ENCODE measurements around the gene ZNF146. TPM values are rescaled to one million over a fixed set of nuclear protein-coding genes. Genes with fewer than 3 reads are reported as not detected.

The ZNF146 gene
- total RNA-seq, 6 experiments from 2014 or later = 16.2 to 33.0 (median 27.0) TPM

DNA sequence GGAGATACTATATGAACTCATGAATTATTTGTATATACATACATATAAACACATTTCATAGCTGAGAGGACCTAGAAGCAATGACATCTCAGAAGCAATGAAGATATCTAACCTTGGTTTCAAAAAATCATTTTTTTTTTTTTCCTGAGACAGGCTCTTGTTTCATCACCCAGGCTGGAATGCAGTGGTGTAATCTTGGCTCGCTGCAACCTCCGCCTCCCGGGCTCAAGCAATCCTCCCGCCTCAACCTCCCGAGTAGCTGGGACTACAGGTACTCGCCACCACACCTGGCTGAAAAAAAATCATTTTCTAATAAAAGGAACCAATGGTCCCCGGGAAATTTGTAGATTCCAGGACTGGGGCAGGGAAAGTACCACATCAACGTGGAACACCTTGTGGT lies 4.4 kb upstream of the ZNF146 start:
- DNase-seq = no peak
- intact Hi-C loops (cut with DNase I) = no loop called here

DNA sequence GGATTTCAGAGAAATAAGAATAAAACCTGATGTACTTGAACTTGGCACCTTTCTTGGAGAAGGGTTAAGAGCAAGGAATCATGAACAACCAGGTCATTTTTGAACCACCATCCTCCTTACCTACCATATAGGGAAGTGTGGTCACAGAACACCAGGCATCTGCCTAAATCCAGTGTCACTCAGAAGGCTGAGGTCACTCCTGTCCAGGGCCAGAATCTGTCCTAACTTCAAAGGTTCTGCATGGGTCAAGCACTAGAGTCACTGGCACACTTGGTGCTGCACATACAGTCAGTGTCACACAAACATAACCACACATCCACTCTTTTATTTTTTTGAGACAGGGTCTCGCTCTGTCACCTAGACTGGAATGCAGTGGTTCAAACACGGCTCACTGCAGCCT lies 2.0 kb upstream of the ZNF146 start:
- WGBS (ENCODE audit: insufficient coverage, low coverage, low lambda C conversion rate, missing lambda C conversion rate) = 73% methylated on average over 2 of the region's 2 CpGs
- DNase-seq = no peak
- no peak for ATAC-seq
- intact Hi-C loops (cut with DNase I) = no loop called here
- Histone ChIP-seq H3K4me3 (no peak overlapping the region), H3K27me3 (no peaks in the 10 kb centered on the region), H3K27ac (no peak overlapping the region), H3K9me3 (no peaks in the 10 kb centered on the region), H3K4me1 (peaks cover 0 to 5% (median 2%) of the 10 kb centered on the region in 4 donors), H3K36me3 (no peaks in the 10 kb centered on the region)
- no peak for TF ChIP-seq POLR2A (IDR thresholded peaks at IDR 0.05)
- TF ChIP-seq, protein P1, sequence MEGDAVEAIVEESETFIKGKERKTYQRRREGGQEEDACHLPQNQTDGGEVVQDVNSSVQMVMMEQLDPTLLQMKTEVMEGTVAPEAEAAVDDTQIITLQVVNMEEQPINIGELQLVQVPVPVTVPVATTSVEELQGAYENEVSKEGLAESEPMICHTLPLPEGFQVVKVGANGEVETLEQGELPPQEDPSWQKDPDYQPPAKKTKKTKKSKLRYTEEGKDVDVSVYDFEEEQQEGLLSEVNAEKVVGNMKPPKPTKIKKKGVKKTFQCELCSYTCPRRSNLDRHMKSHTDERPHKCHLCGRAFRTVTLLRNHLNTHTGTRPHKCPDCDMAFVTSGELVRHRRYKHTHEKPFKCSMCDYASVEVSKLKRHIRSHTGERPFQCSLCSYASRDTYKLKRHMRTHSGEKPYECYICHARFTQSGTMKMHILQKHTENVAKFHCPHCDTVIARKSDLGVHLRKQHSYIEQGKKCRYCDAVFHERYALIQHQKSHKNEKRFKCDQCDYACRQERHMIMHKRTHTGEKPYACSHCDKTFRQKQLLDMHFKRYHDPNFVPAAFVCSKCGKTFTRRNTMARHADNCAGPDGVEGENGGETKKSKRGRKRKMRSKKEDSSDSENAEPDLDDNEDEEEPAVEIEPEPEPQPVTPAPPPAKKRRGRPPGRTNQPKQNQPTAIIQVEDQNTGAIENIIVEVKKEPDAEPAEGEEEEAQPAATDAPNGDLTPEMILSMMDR (IDR thresholded peaks at IDR 0.05) = no peak

More for the DNA sequence above, 4.4 kb upstream of the ZNF146 start:
- Histone ChIP-seq H3K27ac (no peak overlapping the region), H3K4me3 (no peak overlapping the region), H3K9me3 (no peaks in the 10 kb centered on the region), H3K27me3 (no peaks in the 10 kb centered on the region), H3K36me3 (no peaks in the 10 kb centered on the region), H3K4me1 (peaks cover 0 to 5% (median 2%) of the 10 kb centered on the region in 4 donors)
- no peak for TF ChIP-seq POLR2A (IDR thresholded peaks at IDR 0.05)
- TF ChIP-seq, protein P1 (IDR thresholded peaks at IDR 0.05) = no peak
- WGBS (ENCODE audit: insufficient coverage, low coverage, low lambda C conversion rate, missing lambda C conversion rate) = 84% methylated on average over 8 of the region's 8 CpGs
- no peak for ATAC-seq

DNA sequence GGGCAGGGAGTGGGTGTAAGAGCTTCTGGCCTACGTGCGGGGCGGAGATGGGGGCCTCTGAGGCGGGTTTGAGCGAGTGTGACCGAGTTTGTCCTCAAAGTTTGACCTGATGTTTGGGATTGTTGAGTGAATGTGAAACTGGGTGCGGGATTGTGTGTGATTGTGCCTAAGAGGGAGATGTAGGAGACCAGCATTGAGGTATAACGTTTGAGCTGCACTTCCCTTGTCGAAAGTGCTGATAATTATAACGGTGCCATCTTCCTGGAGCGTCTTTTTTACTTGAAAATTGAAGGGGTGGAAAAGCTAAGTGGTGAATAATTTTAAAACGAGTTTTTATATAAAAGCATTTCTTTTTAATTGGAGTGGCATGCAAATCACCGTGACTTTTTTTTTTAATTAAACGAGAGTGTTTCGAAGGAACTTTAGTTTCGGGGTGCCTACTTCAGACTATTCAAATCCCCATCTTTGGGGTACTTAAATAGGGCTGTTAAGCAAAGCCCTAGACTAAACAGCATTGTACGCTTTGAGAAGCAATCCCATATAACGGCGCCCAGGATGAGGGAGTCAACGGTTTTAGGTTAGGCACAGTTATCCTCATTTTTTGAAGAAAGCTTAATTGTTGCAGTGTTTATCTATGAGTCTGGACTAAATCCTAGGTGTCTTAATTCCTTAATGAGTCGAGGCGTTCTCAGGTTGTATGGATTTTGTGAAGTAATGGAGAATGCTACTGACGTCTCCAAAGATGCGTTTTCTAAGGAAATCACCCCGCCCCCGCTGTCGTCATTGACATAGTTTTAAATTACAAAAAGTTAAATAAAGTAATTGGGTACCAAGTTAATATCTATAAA lies 594 bp downstream of the ZNF146 start:
- DNase-seq (no peak), ATAC-seq (no peak)
- H3K27ac ChIP-seq = peak overlapping the region; percentile 90 to 94 (median 94)
- peaks cover 0 to 9% (median 0%) of the 10 kb centered on the region in 4 donors for H3K36me3 ChIP-seq
- no peaks in the 10 kb centered on the region for H3K27me3 ChIP-seq
- 2% methylated on average over 27 of the region's 27 CpGs for WGBS (ENCODE audit: insufficient coverage, low coverage, low lambda C conversion rate, missing lambda C conversion rate)
- intact Hi-C loops (cut with DNase I) = no loop called here
- peak overlapping the region; percentile 69 to 83 (median 81) for H3K4me3 ChIP-seq
- H3K9me3 ChIP-seq = no peaks in the 10 kb centered on the region
- peak; percentile 40 for TF ChIP-seq POLR2A (IDR thresholded peaks at IDR 0.05)
- TF ChIP-seq, protein P1 (IDR thresholded peaks at IDR 0.05) = no peak
- peaks cover 0 to 5% (median 2%) of the 10 kb centered on the region in 4 donors for H3K4me1 ChIP-seq

DNA sequence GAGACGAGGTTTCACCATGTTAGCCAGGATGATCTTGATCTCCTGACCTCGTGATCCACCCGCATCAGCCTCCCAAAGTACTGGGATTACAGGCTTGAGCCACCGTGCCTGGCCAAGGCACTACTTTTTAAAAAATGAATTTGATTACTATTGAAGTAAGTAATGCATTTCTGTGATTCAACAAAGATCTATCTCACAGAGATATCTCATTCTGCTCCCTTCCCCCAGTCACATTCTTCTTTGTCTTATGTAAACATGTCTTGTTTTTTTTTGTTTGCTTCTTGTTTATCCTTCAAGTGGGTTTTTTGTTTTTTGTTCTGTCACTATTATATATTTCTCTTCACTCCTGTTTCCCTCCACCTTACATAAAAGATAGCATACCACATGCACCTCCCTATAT lies 6.6 kb downstream of the ZNF146 start:
- intact Hi-C loops (cut with DNase I) = no loop called here
- no peak for ATAC-seq
- Histone ChIP-seq H3K27ac (no peak overlapping the region), H3K9me3 (no peaks in the 10 kb centered on the region), H3K27me3 (no peaks in the 10 kb centered on the region), H3K36me3 (peaks cover 0 to 46% (median 13%) of the 10 kb centered on the region in 4 donors), H3K4me3 (no peak overlapping the region), H3K4me1 (no peaks in the 10 kb centered on the region)
- 90% methylated on average over 4 of the region's 4 CpGs for WGBS (ENCODE audit: insufficient coverage, low coverage, low lambda C conversion rate, missing lambda C conversion rate)
- no peak for DNase-seq
- TF ChIP-seq, protein P1 (IDR thresholded peaks at IDR 0.05) = no peak
- TF ChIP-seq POLR2A (IDR thresholded peaks at IDR 0.05) = no peak

Data from right lobe of liver (tissue), 6 donors.